Stimulated activated memory B cell treated with anti-CD40 and anti-IgM and Interleukin-4, amounts not matched to agents 10 μg/mL and 1 μg/mL and 100 μg/mL, for 72 hours (primary cell): ENCODE measurements around the gene WDSUB1.

ENCODE experiments used
- ATAC-seq: fragments of 150-1000 bp; cut with Tn5 transposase; 2 replicates; pipeline ENCODE4 v1.10.0; 2021
- H3K27ac Mint-ChIP-seq: one replicate; pipeline ENCODE4 v1.8.0; 2022; ENCODE audit warnings: mild to moderate bottlenecking, mixed read lengths
- H3K27me3 Mint-ChIP-seq: one replicate; pipeline ENCODE4 v1.8.0; 2022; ENCODE audit warnings: mixed read lengths
- H3K36me3 Mint-ChIP-seq: one replicate; pipeline ENCODE4 v1.8.0; 2022; ENCODE audit warnings: mixed read lengths
- H3K4me1 Mint-ChIP-seq: one replicate; pipeline ENCODE4 v1.8.0; 2022; ENCODE audit warnings: mixed read lengths
- H3K4me3 Mint-ChIP-seq: one replicate; pipeline ENCODE4 v1.8.0; 2022; ENCODE audit warnings: mild to moderate bottlenecking, moderate library complexity, mixed read lengths
- H3K9me3 Mint-ChIP-seq: one replicate; pipeline ENCODE4 v1.8.0; 2022; ENCODE audit warnings: mixed read lengths

Gene WDSUB1

GRCh38 chr2:159283529-159283928 is 3.0 kb downstream of the WDSUB1 start:
- peaks cover 13% of the 10 kb centered on the region for H3K36me3 Mint-ChIP-seq
- H3K27ac Mint-ChIP-seq = no peak overlapping the region
- H3K27me3 Mint-ChIP-seq = no peaks in the 10 kb centered on the region
- H3K4me1 Mint-ChIP-seq = peaks cover 32% of the 10 kb centered on the region
- ATAC-seq = no peak
- H3K9me3 Mint-ChIP-seq = no peaks in the 10 kb centered on the region
- H3K4me3 Mint-ChIP-seq = no peak overlapping the region

- no peak overlapping the region for H3K27ac Mint-ChIP-seq
- no peaks in the 10 kb centered on the region for H3K9me3 Mint-ChIP-seq
- no peak overlapping the region for H3K4me3 Mint-ChIP-seq
- ATAC-seq = no peak
- no peaks in the 10 kb centered on the region for H3K27me3 Mint-ChIP-seq
- peaks cover 13% of the 10 kb centered on the region for H3K36me3 Mint-ChIP-seq
- peaks cover 22% of the 10 kb centered on the region for H3K4me1 Mint-ChIP-seq
These were observed 5.5 kb downstream of the WDSUB1 start for GRCh38 chr2:159281002-159281401.

- Mint-ChIP-seq H3K4me1 (peaks cover 11% of the 10 kb centered on the region), H3K9me3 (no peaks in the 10 kb centered on the region), H3K36me3 (peaks cover 18% of the 10 kb centered on the region), H3K27me3 (no peaks in the 10 kb centered on the region), H3K4me3 (no peak overlapping the region), H3K27ac (no peak overlapping the region)
- no peak for ATAC-seq
These were observed 6.8 kb downstream of the WDSUB1 start for GRCh38 chr2:159279700-159280099.

GRCh38 chr2:159275111-159275510 is 11.4 kb downstream of the WDSUB1 start:
- no peak for ATAC-seq
- Mint-ChIP-seq H3K36me3 (peaks cover 44% of the 10 kb centered on the region), H3K27me3 (no peaks in the 10 kb centered on the region), H3K4me3 (no peak overlapping the region), H3K27ac (no peak overlapping the region), H3K4me1 (no peaks in the 10 kb centered on the region), H3K9me3 (no peaks in the 10 kb centered on the region)

GRCh38 chr2:159272156-159272555 is 14.3 kb downstream of the WDSUB1 start:
- no peak overlapping the region for H3K27ac Mint-ChIP-seq
- ATAC-seq = no peak
- no peaks in the 10 kb centered on the region for H3K9me3 Mint-ChIP-seq
- H3K36me3 Mint-ChIP-seq = peaks cover 65% of the 10 kb centered on the region
- no peaks in the 10 kb centered on the region for H3K27me3 Mint-ChIP-seq
- no peak overlapping the region for H3K4me3 Mint-ChIP-seq
- peaks cover 5% of the 10 kb centered on the region for H3K4me1 Mint-ChIP-seq

GRCh38 chr2:159270744-159271379 is 15.6 kb downstream of the WDSUB1 start:
- Mint-ChIP-seq H3K9me3 (no peaks in the 10 kb centered on the region), H3K4me1 (peaks cover 5% of the 10 kb centered on the region), H3K36me3 (peaks cover 75% of the 10 kb centered on the region), H3K27me3 (no peaks in the 10 kb centered on the region), H3K27ac (no peak overlapping the region), H3K4me3 (no peak overlapping the region)
- ATAC-seq = no peak

- H3K9me3 Mint-ChIP-seq = no peaks in the 10 kb centered on the region
- H3K27ac Mint-ChIP-seq = no peak overlapping the region
- no peak for ATAC-seq
- no peaks in the 10 kb centered on the region for H3K27me3 Mint-ChIP-seq
- H3K4me1 Mint-ChIP-seq = peaks cover 5% of the 10 kb centered on the region
- H3K36me3 Mint-ChIP-seq = peaks cover 71% of the 10 kb centered on the region
- no peak overlapping the region for H3K4me3 Mint-ChIP-seq
These were observed 18.6 kb downstream of the WDSUB1 start for GRCh38 chr2:159267921-159268320.

- H3K4me1 Mint-ChIP-seq = peaks cover 5% of the 10 kb centered on the region
- H3K9me3 Mint-ChIP-seq = no peaks in the 10 kb centered on the region
- H3K27me3 Mint-ChIP-seq = no peaks in the 10 kb centered on the region
- H3K27ac Mint-ChIP-seq = no peak overlapping the region
- no peak for ATAC-seq
- H3K4me3 Mint-ChIP-seq = no peak overlapping the region
- peaks cover 74% of the 10 kb centered on the region for H3K36me3 Mint-ChIP-seq
These were observed 19.9 kb downstream of the WDSUB1 start for GRCh38 chr2:159266554-159266953.

GRCh38 chr2:159265171-159265576 is 21.3 kb downstream of the WDSUB1 start:
- Mint-ChIP-seq H3K4me3 (no peak overlapping the region), H3K27me3 (no peaks in the 10 kb centered on the region), H3K36me3 (peaks cover 60% of the 10 kb centered on the region), H3K4me1 (peaks cover 5% of the 10 kb centered on the region), H3K9me3 (no peaks in the 10 kb centered on the region), H3K27ac (no peak overlapping the region)
- ATAC-seq = no peak

GRCh38 chr2:159262904-159263303 is 23.6 kb downstream of the WDSUB1 start:
- Mint-ChIP-seq H3K27me3 (no peaks in the 10 kb centered on the region), H3K9me3 (no peaks in the 10 kb centered on the region), H3K4me3 (no peak overlapping the region), H3K27ac (no peak overlapping the region), H3K36me3 (peaks cover 39% of the 10 kb centered on the region), H3K4me1 (no peaks in the 10 kb centered on the region)
- no peak for ATAC-seq

GRCh38 chr2:159262226-159262625 is 24.3 kb downstream of the WDSUB1 start:
- Mint-ChIP-seq H3K4me1 (no peaks in the 10 kb centered on the region), H3K36me3 (peaks cover 33% of the 10 kb centered on the region), H3K27ac (no peak overlapping the region), H3K9me3 (no peaks in the 10 kb centered on the region), H3K27me3 (no peaks in the 10 kb centered on the region), H3K4me3 (no peak overlapping the region)
- no peak for ATAC-seq

GRCh38 chr2:159256159-159256558 is 30.3 kb downstream of the WDSUB1 start:
- H3K4me1 Mint-ChIP-seq = no peaks in the 10 kb centered on the region
- H3K9me3 Mint-ChIP-seq = no peaks in the 10 kb centered on the region
- H3K4me3 Mint-ChIP-seq = no peak overlapping the region
- peaks cover 14% of the 10 kb centered on the region for H3K36me3 Mint-ChIP-seq
- no peaks in the 10 kb centered on the region for H3K27me3 Mint-ChIP-seq
- H3K27ac Mint-ChIP-seq = no peak overlapping the region
- no peak for ATAC-seq

- Mint-ChIP-seq H3K4me1 (peaks cover 15% of the 10 kb centered on the region), H3K27ac (no peak overlapping the region), H3K4me3 (no peak overlapping the region), H3K27me3 (no peaks in the 10 kb centered on the region), H3K36me3 (peaks cover 34% of the 10 kb centered on the region), H3K9me3 (no peaks in the 10 kb centered on the region)
- ATAC-seq = no peak
These were observed 33.6 kb downstream of the WDSUB1 start for GRCh38 chr2:159252905-159253304.

- Mint-ChIP-seq H3K4me3 (no peak overlapping the region), H3K4me1 (peaks cover 15% of the 10 kb centered on the region), H3K36me3 (peaks cover 47% of the 10 kb centered on the region), H3K27me3 (no peaks in the 10 kb centered on the region), H3K27ac (no peak overlapping the region), H3K9me3 (no peaks in the 10 kb centered on the region)
- no peak for ATAC-seq
These were observed 35.0 kb downstream of the WDSUB1 start for GRCh38 chr2:159251296-159252173.

GRCh38 chr2:159249990-159250715 is 36.4 kb downstream of the WDSUB1 start:
- ATAC-seq = no peak
- peak overlapping the region; percentile 62 for H3K27ac Mint-ChIP-seq
- no peak overlapping the region for H3K4me3 Mint-ChIP-seq
- H3K27me3 Mint-ChIP-seq = no peaks in the 10 kb centered on the region
- no peaks in the 10 kb centered on the region for H3K9me3 Mint-ChIP-seq
- H3K4me1 Mint-ChIP-seq = peaks cover 15% of the 10 kb centered on the region
- peaks cover 61% of the 10 kb centered on the region for H3K36me3 Mint-ChIP-seq
